ENCODE results near the gene KCNK1. TPM values are rescaled to one million over a fixed set of nuclear protein-coding genes. Genes with fewer than 3 reads are reported as not detected.

The KCNK1 gene
- total RNA-seq, 1 experiment from 2014 or later, result 7.6 TPM

GRCh38 chr1:233695901-233696300 lies 82.0 kb downstream of the KCNK1 start:
- no peak for DNase-seq (ENCODE audit: low read depth)

- DNase-seq (ENCODE audit: low read depth), result no peak
Measured at GRCh38 chr1:233700338-233700737, 86.4 kb downstream of the KCNK1 start.

GRCh38 chr1:233704170-233704897 lies 90.4 kb downstream of the KCNK1 start:
- DNase-seq (ENCODE audit: low read depth), result peak; percentile 28

GRCh38 chr1:233704898-233705723 lies 91.2 kb downstream of the KCNK1 start:
- DNase-seq (ENCODE audit: low read depth), result no peak

- DNase-seq (ENCODE audit: low read depth), result peak; percentile 81
Measured at GRCh38 chr1:233707153-233707879, 93.4 kb downstream of the KCNK1 start.

- no peak for DNase-seq (ENCODE audit: low read depth)
Measured at GRCh38 chr1:233707880-233708815, 94.2 kb downstream of the KCNK1 start.

- DNase-seq (ENCODE audit: low read depth), result no peak
Measured at GRCh38 chr1:233710031-233710430, 96.1 kb downstream of the KCNK1 start.

GRCh38 chr1:233710507-233710906 lies 96.6 kb downstream of the KCNK1 start:
- DNase-seq (ENCODE audit: low read depth), result no peak

GRCh38 chr1:233714631-233715217 lies 100.8 kb downstream of the KCNK1 start:
- no peak for DNase-seq (ENCODE audit: low read depth)

- no peak for DNase-seq (ENCODE audit: low read depth)
Measured at GRCh38 chr1:233718057-233718456, 104.2 kb downstream of the KCNK1 start.

- DNase-seq (ENCODE audit: low read depth), result no peak
Measured at GRCh38 chr1:233719655-233720341, 105.9 kb downstream of the KCNK1 start.

GRCh38 chr1:233721004-233721595 lies 107.2 kb downstream of the KCNK1 start:
- DNase-seq (ENCODE audit: low read depth), result no peak

Small RNAs within 50 kb of the gene (small RNA-seq; reads per million reads assigned to genes)
- not detected for gene MIR4427

All from HT1080 (cell line).